ENCODE results near the gene DDR2. TPM values are rescaled to one million over a fixed set of nuclear protein-coding genes. Genes with fewer than 3 reads are reported as not detected.
A peak's percentile ranks its signal among the peaks of the same experiment; 100 is the strongest.

Gene DDR2
- total RNA-seq, 1 donor from 2014 or later: 3.9 TPM

DNA sequence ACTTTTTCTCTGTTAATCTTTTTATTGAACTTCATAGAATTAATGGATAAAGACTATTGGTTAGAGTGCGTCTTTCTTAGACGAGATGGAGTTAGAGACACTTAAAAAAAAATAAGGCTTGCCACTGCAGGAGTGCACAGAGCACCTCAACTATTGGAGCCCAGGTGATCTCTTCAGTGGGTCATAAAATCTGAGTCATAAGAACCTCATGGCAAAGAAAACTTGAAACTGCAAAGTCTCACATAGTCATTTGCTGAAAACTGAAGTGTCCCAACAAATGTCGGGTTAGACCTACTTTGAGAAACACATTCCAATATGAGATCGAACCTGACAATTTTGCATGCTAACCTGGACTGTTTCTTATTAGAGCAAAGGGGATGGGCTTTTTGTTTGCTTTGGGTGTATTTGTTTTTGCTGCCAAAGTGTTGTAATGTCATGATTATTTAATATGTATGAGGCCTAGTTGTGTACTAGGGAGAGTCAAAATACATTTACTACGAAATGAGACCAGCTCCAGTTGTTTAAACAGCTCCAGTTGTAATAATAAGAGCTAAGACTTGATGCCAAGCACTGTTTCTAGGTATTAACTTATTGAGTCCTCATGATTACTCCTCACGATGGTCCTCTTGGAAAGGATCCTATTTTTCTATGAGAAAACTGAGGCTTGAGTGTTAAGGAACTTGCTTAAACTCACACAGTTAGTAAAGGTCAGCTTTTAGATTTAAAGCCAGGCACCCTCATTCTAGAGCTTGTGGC is 65.1 kb downstream of the DDR2 start:
- Mint-ChIP-seq H3K4me1 (peaks cover 25% of the 10 kb centered on the region), H3K9me3 (no peaks in the 10 kb centered on the region), H3K36me3 (ENCODE audit: low read depth) (no peaks in the 10 kb centered on the region), H3K27me3 (ENCODE audit: low read depth) (no peaks in the 10 kb centered on the region), H3K4me3 (peak overlapping the region; percentile 47), H3K27ac (ENCODE audit: unreplicated experiment) (no peak overlapping the region)
- DNase-seq (ENCODE audit: low read depth, low spot score): no peak
- TF ChIP-seq, protein P1, sequence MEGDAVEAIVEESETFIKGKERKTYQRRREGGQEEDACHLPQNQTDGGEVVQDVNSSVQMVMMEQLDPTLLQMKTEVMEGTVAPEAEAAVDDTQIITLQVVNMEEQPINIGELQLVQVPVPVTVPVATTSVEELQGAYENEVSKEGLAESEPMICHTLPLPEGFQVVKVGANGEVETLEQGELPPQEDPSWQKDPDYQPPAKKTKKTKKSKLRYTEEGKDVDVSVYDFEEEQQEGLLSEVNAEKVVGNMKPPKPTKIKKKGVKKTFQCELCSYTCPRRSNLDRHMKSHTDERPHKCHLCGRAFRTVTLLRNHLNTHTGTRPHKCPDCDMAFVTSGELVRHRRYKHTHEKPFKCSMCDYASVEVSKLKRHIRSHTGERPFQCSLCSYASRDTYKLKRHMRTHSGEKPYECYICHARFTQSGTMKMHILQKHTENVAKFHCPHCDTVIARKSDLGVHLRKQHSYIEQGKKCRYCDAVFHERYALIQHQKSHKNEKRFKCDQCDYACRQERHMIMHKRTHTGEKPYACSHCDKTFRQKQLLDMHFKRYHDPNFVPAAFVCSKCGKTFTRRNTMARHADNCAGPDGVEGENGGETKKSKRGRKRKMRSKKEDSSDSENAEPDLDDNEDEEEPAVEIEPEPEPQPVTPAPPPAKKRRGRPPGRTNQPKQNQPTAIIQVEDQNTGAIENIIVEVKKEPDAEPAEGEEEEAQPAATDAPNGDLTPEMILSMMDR (conservative IDR thresholded peaks at IDR 0.05): no peak

DNA sequence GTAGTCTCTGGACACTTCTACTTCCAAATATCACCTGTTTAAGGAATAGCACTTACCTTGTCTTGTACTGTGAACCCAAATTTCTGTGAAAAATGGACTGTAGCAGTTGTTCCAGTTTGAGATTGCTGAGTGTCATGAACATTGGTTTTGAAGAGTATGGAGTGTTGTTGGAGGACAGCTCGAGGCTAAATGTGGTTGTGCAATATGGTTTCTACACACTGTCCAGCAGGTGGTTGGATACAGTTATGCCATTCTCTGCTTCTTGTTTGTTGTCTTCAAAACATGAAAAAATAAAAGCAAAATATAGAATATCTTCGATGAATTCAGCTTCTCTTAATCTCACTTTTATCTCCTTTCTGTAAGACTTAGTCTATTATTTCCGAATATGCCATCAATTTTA is 67.1 kb downstream of the DDR2 start:
- H3K9me3 Mint-ChIP-seq: no peaks in the 10 kb centered on the region
- no peaks in the 10 kb centered on the region for H3K36me3 Mint-ChIP-seq (ENCODE audit: low read depth)
- peaks cover 18% of the 10 kb centered on the region for H3K4me1 Mint-ChIP-seq
- no peak overlapping the region for H3K27ac Mint-ChIP-seq (ENCODE audit: unreplicated experiment)
- DNase-seq (ENCODE audit: low read depth, low spot score): no peak
- TF ChIP-seq, protein P1 (conservative IDR thresholded peaks at IDR 0.05): no peak
- no peak overlapping the region for H3K4me3 Mint-ChIP-seq
- H3K27me3 Mint-ChIP-seq (ENCODE audit: low read depth): no peaks in the 10 kb centered on the region

DNA sequence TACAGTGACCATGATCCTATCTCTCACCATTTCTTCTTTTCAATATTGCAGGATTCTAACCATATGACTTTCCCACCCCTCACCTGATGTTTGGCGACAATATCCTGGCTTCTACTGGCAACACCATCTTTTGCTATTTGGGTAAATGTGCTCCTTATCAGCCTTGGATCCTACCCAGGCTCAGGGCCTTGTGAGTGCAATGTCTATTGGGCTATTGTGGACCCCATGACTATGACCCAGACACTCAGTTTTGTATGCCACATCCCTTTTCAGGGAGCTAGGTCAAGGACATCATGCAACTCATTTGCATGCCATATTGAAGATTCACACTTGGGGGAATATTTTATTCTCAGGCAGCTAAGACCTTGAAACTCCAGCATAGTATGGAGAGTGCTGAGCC is 67.9 kb downstream of the DDR2 start:
- Mint-ChIP-seq H3K36me3 (ENCODE audit: low read depth) (no peaks in the 10 kb centered on the region), H3K27ac (ENCODE audit: unreplicated experiment) (no peak overlapping the region), H3K9me3 (no peaks in the 10 kb centered on the region), H3K27me3 (ENCODE audit: low read depth) (no peaks in the 10 kb centered on the region), H3K4me1 (peaks cover 18% of the 10 kb centered on the region), H3K4me3 (no peak overlapping the region)
- DNase-seq (ENCODE audit: low read depth, low spot score): no peak
- TF ChIP-seq, protein P1 (conservative IDR thresholded peaks at IDR 0.05): no peak

DNA sequence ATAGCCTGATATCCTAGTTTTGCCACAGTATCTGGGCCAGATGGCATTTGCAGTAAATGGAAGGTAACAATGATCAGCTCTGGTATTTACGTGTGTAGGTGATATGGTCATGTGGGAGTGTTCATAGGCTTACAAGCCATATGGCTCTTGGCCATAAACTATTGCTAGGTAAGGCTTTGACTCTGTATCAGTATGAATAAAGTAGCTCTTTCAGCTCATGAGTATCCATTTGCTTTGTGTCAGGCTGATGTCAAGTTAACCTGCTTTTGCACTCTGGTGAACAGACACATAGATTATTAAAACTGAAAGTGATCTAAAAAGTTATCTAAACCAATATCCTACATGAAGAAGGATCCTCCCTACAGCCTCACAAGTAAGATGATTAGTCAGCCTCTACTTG is 69.0 kb downstream of the DDR2 start:
- Mint-ChIP-seq H3K36me3 (ENCODE audit: low read depth) (no peaks in the 10 kb centered on the region), H3K4me1 (peaks cover 9% of the 10 kb centered on the region), H3K27me3 (ENCODE audit: low read depth) (no peaks in the 10 kb centered on the region), H3K27ac (ENCODE audit: unreplicated experiment) (no peak overlapping the region), H3K4me3 (no peak overlapping the region), H3K9me3 (no peaks in the 10 kb centered on the region)
- DNase-seq (ENCODE audit: low read depth, low spot score): no peak
- TF ChIP-seq, protein P1 (conservative IDR thresholded peaks at IDR 0.05): no peak

DNA sequence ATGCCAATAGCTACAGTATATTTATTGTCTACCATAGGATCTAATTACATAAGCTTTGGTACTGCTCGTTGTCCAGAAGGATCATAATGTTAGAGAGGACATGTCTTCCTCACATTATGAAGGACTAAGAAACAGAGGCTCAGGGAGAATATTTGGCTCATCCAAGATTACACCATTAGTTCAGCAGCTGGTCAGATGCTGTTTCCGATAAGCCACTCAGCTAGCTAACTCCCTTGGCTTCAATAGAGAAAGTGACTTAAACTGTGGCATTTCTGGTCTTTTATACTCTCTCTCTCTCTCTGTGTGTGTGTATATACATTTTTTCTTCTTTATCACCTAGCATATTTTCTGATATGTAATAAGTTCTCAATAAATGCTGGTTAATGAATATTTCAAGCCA is 70.4 kb downstream of the DDR2 start:
- H3K36me3 Mint-ChIP-seq (ENCODE audit: low read depth): no peaks in the 10 kb centered on the region
- no peaks in the 10 kb centered on the region for H3K9me3 Mint-ChIP-seq
- no peak overlapping the region for H3K4me3 Mint-ChIP-seq
- H3K4me1 Mint-ChIP-seq: no peaks in the 10 kb centered on the region
- TF ChIP-seq, protein P1 (conservative IDR thresholded peaks at IDR 0.05): no peak
- H3K27ac Mint-ChIP-seq (ENCODE audit: unreplicated experiment): no peak overlapping the region
- no peaks in the 10 kb centered on the region for H3K27me3 Mint-ChIP-seq (ENCODE audit: low read depth)
- no peak for DNase-seq (ENCODE audit: low read depth, low spot score)

Measured in neural crest cell (in vitro differentiated cells).